GM12873 (cell line): ENCODE data around the gene OR56A5.

Experiments
- TF ChIP-seq, protein P1 (sequence below): IDR thresholded peaks from 2 replicates; pipeline ENCODE4 v1.5.1; 2012; ENCODE audit warnings: low read depth, mild to moderate bottlenecking, moderate library complexity, low read length, control low read depth; ENCODE audit not compliant: insufficient read depth; ENCODE audit errors: missing control alignments

OR56A5 gene

DNA sequence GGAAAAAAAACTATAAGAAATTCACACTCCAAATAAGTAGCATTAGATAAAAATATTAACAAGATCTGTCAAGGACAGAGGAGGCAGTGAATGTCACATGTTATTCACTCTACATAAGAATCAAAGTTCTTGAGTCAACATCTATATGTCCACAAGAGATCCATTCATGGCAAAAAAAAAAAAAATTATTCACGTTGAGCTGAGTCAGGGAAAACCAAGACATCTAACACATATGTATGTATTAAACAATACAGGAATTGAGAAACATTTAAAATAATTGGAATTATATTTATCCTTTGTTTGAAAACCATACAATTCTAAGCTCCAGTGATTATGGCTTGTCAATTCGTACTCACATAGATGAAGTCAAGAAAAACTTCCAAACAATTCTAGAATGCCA, 1.3 kb downstream of the OR56A5 start:
- TF ChIP-seq, protein P1, sequence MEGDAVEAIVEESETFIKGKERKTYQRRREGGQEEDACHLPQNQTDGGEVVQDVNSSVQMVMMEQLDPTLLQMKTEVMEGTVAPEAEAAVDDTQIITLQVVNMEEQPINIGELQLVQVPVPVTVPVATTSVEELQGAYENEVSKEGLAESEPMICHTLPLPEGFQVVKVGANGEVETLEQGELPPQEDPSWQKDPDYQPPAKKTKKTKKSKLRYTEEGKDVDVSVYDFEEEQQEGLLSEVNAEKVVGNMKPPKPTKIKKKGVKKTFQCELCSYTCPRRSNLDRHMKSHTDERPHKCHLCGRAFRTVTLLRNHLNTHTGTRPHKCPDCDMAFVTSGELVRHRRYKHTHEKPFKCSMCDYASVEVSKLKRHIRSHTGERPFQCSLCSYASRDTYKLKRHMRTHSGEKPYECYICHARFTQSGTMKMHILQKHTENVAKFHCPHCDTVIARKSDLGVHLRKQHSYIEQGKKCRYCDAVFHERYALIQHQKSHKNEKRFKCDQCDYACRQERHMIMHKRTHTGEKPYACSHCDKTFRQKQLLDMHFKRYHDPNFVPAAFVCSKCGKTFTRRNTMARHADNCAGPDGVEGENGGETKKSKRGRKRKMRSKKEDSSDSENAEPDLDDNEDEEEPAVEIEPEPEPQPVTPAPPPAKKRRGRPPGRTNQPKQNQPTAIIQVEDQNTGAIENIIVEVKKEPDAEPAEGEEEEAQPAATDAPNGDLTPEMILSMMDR: no peak

DNA sequence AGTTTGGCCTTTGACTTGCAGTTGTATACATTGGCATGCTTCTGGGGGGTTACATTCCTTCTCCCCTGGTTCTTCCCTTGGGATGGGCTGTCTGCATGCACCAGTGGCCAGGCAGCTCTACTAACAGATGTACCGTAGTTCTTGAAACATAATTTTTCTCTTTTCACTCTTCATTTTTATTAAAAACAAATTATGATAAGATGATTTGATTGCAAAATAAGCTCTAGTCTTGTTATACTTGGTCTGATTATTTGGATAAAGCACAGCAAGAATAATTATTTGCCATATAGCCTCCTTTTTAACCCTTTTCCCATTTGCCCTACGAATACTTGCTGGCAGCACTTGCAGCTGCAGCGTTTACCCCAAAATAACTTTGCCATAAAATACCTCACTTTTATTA, 12.7 kb downstream of the OR56A5 start:
- TF ChIP-seq, protein P1: no peak

- TF ChIP-seq, protein P1: no peak
Measured at GRCh38 chr11:5941951-5942350, 26.3 kb downstream of the OR56A5 start, which contains the start of gene OR56A3. Gene OR56A3, plus strand, starts transcription at chr11:5942251. Its CDS starts 5,096 bp downstream, at chr11:5947347.

GRCh38 chr11:5940748-5941147, 27.5 kb downstream of the OR56A5 start:
- TF ChIP-seq, protein P1: no peak

DNA sequence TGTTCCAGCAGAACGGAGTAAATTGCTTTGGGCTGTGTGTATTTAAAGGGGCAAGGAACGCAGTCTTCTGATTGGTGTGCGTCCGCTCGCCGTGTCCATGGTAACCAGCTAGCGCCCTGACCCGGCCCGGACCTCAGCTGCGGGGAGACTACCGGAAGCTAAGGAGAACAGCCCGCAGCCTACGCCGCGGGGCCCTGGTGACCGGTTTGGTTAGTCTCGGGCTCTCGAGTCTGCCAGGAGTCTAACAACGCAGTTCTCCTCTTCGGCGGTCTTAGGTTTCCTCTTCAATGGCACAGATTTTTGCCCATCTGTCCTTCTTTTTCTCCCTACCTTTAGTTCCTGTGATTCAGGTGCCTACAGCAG, 29.7 kb downstream of the OR56A5 start:
- TF ChIP-seq, protein P1: no peak

DNA sequence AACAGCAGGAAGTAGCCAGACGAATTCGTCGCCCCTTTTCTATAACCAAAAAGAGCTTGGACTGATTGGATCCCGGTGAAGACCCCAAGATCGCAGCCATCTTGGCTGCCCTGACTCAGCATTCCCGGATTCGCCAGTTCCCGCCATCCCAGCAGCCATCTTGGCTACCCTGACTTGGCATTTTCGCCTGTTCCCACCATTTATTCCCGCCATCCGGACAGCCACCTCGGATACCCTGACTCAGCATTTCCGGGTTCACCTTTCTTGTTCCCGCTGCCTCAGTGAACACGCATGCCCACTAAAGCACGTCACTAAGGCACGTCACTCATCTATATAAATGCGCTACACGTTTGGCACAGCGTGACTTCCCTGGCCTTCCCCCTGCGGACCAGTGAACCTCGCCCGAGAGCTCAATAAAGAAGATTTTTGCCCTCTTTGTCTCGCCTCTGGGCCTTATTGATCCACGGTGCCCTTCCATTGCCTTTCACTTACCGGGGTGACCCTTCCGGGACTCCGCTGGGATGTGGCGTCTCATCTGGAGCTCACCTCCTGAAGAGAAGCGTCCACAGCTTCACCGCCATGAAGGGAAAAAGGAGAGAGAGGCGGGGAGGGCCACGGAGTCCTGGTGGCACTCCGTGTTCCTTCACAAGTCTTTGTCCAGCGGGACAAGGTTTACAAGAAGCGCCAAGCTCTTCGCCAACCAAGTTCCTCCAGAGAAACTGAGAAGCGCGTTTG, 30.3 kb downstream of the OR56A5 start:
- TF ChIP-seq, protein P1: no peak

- TF ChIP-seq, protein P1: no peak
Measured at GRCh38 chr11:5933116-5933515, 35.2 kb downstream of the OR56A5 start.

GRCh38 chr11:5932671-5933070, 35.6 kb downstream of the OR56A5 start:
- TF ChIP-seq, protein P1: no peak
